GM06990 (cell line): ENCODE data around the gene SHISA7.

Experiments
- DNase-seq: peaks from one replicate; pipeline ENCODE4 v3.0.0-alpha.2; 2011; ENCODE audit not compliant: insufficient read length; ENCODE audit errors: extremely low read depth
- H3K27me3 ChIP-seq: replicated peaks from 2 replicates; pipeline ENCODE4 v1.6.0; 2011; ENCODE audit warnings: low read length; ENCODE audit not compliant: control insufficient read depth, insufficient read depth
- H3K36me3 ChIP-seq: 2 replicates; pipeline ENCODE4 v1.5.1; 2011; ENCODE audit warnings: low read length; ENCODE audit not compliant: control insufficient read depth, insufficient read depth
- H3K4me3 ChIP-seq: replicated peaks from 2 replicates; pipeline ENCODE4 v1.5.1; 2011; ENCODE audit warnings: low read depth, mild to moderate bottlenecking, control low read depth, low read length
- TF ChIP-seq, protein P1 (sequence below): IDR thresholded peaks from 2 replicates; pipeline ENCODE4 v1.5.1; 2011; ENCODE audit warnings: low read length, control low read depth, mild to moderate bottlenecking, inconsistent platforms; ENCODE audit not compliant: insufficient read depth, poor library complexity, severe bottlenecking

SHISA7 gene

DNA sequence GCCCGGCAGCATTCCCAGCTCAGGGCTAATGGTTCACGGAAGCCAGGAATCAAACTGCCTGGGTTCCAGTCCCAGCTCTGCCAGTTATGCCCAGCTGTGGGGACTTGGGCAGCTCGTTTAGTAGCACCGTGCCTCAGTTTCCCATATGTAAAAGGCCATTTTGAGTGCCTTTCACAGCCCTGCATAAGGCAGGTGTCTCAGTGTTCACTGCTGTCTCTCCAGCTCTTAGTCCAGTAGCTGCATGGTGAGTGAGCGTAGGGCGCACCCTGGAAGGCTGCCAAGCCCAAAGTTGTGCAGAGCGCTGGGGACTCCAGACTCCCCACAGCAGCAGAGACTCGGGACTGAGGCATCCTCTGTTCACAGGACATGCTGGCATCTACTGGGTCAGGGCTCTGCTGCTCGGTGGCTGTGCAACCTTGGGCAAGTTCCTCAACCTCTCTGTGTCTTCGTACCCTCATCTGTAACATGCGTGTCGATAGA is 51.9 kb downstream of the SHISA7 start:
- H3K4me3 ChIP-seq: no peak overlapping the region
- H3K27me3 ChIP-seq: no peaks in the 10 kb centered on the region
- DNase-seq: no peak
- peaks cover 40% of the 10 kb centered on the region for H3K36me3 ChIP-seq
- TF ChIP-seq, protein P1, sequence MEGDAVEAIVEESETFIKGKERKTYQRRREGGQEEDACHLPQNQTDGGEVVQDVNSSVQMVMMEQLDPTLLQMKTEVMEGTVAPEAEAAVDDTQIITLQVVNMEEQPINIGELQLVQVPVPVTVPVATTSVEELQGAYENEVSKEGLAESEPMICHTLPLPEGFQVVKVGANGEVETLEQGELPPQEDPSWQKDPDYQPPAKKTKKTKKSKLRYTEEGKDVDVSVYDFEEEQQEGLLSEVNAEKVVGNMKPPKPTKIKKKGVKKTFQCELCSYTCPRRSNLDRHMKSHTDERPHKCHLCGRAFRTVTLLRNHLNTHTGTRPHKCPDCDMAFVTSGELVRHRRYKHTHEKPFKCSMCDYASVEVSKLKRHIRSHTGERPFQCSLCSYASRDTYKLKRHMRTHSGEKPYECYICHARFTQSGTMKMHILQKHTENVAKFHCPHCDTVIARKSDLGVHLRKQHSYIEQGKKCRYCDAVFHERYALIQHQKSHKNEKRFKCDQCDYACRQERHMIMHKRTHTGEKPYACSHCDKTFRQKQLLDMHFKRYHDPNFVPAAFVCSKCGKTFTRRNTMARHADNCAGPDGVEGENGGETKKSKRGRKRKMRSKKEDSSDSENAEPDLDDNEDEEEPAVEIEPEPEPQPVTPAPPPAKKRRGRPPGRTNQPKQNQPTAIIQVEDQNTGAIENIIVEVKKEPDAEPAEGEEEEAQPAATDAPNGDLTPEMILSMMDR: no peak

DNA sequence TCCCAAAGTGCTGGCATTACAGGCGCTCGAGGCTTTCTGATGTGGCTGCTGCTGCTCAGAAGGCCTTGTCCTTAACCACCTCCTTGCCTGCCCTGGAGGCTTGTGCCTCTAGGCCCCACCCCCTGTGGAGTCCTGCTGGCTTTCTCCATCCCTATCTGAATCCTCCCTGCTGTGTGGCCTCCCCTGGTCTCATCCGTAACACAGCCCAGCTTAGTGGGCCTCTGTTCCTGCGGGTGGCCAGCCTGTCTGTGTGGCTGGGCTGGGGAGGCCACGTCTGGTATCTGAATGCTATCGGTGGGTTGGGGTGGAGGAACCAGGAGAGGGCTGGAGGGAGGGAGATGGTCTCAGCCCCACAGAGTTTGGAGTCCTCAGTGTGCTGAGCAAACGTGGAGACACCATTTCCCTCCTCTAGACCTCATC is 52.6 kb downstream of the SHISA7 start:
- Histone ChIP-seq H3K27me3 (no peaks in the 10 kb centered on the region), H3K4me3 (no peak overlapping the region), H3K36me3 (peaks cover 40% of the 10 kb centered on the region)
- TF ChIP-seq, protein P1: no peak
- no peak for DNase-seq

DNA sequence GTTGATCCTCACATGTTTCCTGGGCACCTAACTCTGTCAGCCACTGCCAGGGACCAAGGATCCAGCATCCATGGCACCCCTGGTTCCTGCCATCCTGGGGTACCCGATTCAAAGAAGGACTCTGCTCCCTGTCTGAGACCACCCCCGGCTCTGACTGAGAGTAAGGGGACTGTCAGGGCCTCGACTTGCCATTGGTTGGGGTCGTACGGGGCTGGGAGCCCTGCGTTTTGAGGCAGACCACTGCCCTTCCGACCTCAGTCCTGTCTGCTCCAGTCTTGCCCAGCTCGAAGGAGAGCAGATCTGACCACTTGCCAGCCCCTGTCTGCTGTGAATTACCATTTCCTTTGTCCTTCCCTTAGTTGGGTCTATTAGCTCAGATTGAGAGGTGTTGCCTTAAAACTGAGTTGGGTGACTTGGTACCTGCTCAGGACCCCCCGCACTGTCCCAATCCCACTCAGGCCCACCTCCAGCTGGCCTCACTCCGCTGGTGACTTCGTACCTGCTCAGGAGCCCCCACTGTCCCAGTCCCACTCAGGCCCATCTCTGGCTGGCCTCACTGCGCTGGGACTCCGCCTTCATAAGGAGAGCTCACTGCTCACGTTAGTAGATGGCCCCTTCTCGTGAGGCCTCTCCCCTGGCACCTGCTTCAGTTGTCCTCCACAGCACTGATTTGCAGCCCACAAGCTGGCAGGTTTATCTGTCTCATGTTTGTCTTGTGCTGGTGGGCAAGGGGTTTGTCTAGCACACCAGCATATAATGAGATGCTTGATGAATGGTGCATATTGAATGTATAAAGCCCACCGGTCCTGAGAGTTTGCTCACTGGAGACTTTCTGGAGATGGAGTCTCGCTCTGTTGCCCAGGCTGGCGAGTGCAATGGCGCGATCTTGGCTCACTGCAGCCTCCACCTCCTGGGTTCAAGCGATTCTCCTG is 53.4 kb downstream of the SHISA7 start:
- DNase-seq: no peak
- Histone ChIP-seq H3K4me3 (no peak overlapping the region), H3K27me3 (no peaks in the 10 kb centered on the region), H3K36me3 (peaks cover 40% of the 10 kb centered on the region)
- TF ChIP-seq, protein P1: no peak

DNA sequence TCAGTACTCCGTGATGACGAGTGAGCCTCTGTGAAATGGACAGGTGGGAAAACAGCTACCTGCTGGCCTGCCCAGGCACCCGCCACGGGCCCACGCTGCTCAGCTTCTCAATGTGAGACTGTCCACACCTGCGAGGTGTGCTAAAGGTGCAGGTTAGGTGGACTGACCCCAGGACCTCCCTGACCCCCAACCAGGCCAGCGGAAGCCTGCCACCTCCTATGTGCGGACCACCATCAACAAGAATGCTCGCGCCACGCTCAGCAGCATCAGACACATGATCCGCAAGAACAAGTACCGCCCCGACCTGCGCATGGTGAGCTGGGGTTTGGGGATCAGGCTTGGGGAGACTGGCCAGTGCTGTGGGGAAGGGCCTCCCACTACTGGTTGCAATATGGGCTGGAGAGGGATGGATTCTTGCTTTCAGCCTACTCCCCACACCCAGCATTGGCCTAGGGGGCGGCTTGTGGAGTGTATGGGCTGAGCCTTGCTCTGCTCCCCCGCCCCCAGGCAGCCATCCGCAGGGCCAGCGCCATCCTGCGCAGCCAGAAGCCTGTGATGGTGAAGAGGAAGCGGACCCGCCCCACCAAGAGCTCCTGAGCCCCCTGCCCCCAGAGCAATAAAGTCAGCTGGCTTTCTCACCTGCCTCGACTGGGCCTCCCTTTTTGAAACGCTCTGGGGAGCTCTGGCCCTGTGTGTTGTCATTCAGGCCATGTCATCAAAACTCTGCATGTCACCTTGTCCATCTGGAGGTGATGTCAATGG is 55.2 kb downstream of the SHISA7 start:
- DNase-seq: no peak
- TF ChIP-seq, protein P1: no peak
- Histone ChIP-seq H3K4me3 (peak overlapping the region; percentile 90), H3K27me3 (no peaks in the 10 kb centered on the region), H3K36me3 (peaks cover 40% of the 10 kb centered on the region)

DNA sequence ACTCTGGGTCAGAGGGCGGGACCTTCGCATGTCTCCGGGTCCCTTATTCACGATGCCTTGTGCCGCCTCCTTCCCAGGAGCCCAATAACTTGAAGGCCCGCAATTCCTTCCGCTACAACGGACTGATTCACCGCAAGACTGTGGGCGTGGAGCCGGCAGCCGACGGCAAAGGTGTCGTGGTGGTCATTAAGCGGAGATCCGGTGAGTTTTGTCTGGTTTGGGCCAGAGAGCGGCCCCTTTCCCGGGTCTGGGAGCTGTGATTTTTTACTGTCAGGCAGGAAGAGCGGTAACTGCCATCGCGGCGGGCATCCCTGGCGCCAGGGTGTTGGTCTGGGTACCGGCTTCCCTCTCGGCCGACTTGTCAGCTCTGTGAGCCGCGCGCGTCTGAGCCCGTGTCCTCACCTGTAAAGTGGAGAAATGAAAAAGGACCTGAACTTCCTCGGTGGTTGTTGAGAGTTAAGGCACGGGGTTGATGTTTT is 56.6 kb downstream of the SHISA7 start:
- Histone ChIP-seq H3K36me3 (peaks cover 40% of the 10 kb centered on the region), H3K27me3 (no peaks in the 10 kb centered on the region), H3K4me3 (peak overlapping the region; percentile 90)
- DNase-seq: no peak
- TF ChIP-seq, protein P1: no peak
